Measurements from ENCODE around the gene CACNA1E.

The CACNA1E gene

GRCh38 chr1:181637998-181638397, 154.7 kb downstream of the CACNA1E start:
- DNase-seq (ENCODE audit: low read depth) = no peak

- DNase-seq (ENCODE audit: low read depth) = no peak
These were observed 157.6 kb downstream of the CACNA1E start for GRCh38 chr1:181640956-181641355.

- DNase-seq (ENCODE audit: low read depth) = no peak
These were observed 160.3 kb downstream of the CACNA1E start for GRCh38 chr1:181643631-181644030.

GRCh38 chr1:181645171-181645570, 161.9 kb downstream of the CACNA1E start:
- no peak for DNase-seq (ENCODE audit: low read depth)

GRCh38 chr1:181646710-181647109, 163.4 kb downstream of the CACNA1E start:
- DNase-seq (ENCODE audit: low read depth) = no peak

GRCh38 chr1:181647314-181648035, 164.2 kb downstream of the CACNA1E start:
- DNase-seq (ENCODE audit: low read depth) = no peak

GRCh38 chr1:181651276-181651675, 168.0 kb downstream of the CACNA1E start:
- no peak for DNase-seq (ENCODE audit: low read depth)

GRCh38 chr1:181655756-181656155, 172.4 kb downstream of the CACNA1E start:
- DNase-seq (ENCODE audit: low read depth) = no peak

- no peak for DNase-seq (ENCODE audit: low read depth)
These were observed 173.2 kb downstream of the CACNA1E start for GRCh38 chr1:181656491-181656890.

- no peak for DNase-seq (ENCODE audit: low read depth)
These were observed 175.3 kb downstream of the CACNA1E start for GRCh38 chr1:181658581-181658980.

- no peak for DNase-seq (ENCODE audit: low read depth)
These were observed 176.1 kb downstream of the CACNA1E start for GRCh38 chr1:181659321-181659957.

GRCh38 chr1:181660621-181661020, 177.3 kb downstream of the CACNA1E start:
- DNase-seq (ENCODE audit: low read depth) = no peak

- DNase-seq (ENCODE audit: low read depth) = no peak
These were observed 178.3 kb downstream of the CACNA1E start for GRCh38 chr1:181661569-181661968.

GRCh38 chr1:181662606-181663005, 179.3 kb downstream of the CACNA1E start:
- no peak for DNase-seq (ENCODE audit: low read depth)

GRCh38 chr1:181664543-181664942, 181.2 kb downstream of the CACNA1E start:
- DNase-seq (ENCODE audit: low read depth) = no peak

GRCh38 chr1:181669246-181669645, 185.9 kb downstream of the CACNA1E start:
- no peak for DNase-seq (ENCODE audit: low read depth)

- no peak for DNase-seq (ENCODE audit: low read depth)
These were observed 191.3 kb downstream of the CACNA1E start for GRCh38 chr1:181674617-181675016.

GRCh38 chr1:181675091-181675917, 192.0 kb downstream of the CACNA1E start:
- no peak for DNase-seq (ENCODE audit: low read depth)

- DNase-seq (ENCODE audit: low read depth) = no peak
These were observed 192.5 kb downstream of the CACNA1E start for GRCh38 chr1:181675918-181676190.

- no peak for DNase-seq (ENCODE audit: low read depth)
These were observed 193.0 kb downstream of the CACNA1E start for GRCh38 chr1:181676269-181676668.

GRCh38 chr1:181680332-181680731, 197.0 kb downstream of the CACNA1E start:
- no peak for DNase-seq (ENCODE audit: low read depth)

- no peak for DNase-seq (ENCODE audit: low read depth)
These were observed 197.6 kb downstream of the CACNA1E start for GRCh38 chr1:181680871-181681270.

- DNase-seq (ENCODE audit: low read depth) = no peak
These were observed 201.9 kb downstream of the CACNA1E start for GRCh38 chr1:181685211-181685610.

Data from activated T-cell treated with anti-CD3 and anti-CD28 coated beads for 24 hours (primary cell).